Central memory CD8-positive, alpha-beta T cell (primary cell): Measurements from ENCODE around the gene CPNE9.

ENCODE experiments used
- ATAC-seq: fragments of 150-1000 bp; cut with Tn5 transposase; replicated peaks from 2 replicates; pipeline ENCODE4 v1.10.0; 2022; ENCODE audit warnings: mild to moderate bottlenecking, moderate FRiP score, moderate number of reproducible peaks; ENCODE audit not compliant: poor library complexity, severe bottlenecking; ENCODE audit errors: extremely low read depth
- DNase-seq, 2 donors: peaks; one replicate each; pipeline ENCODE4 v3.0.0; 2021; ENCODE audit warnings: low spot score in 2 of 2
- H3K27ac Mint-ChIP-seq: one replicate; pipeline ENCODE4 v1.8.0; 2022; ENCODE audit warnings: low read depth, mild to moderate bottlenecking, moderate library complexity, mixed read lengths
- H3K27me3 Mint-ChIP-seq: one replicate; pipeline ENCODE4 v1.8.0; 2022; ENCODE audit warnings: mixed read lengths
- H3K36me3 Mint-ChIP-seq: one replicate; pipeline ENCODE4 v1.8.0; 2022; ENCODE audit warnings: mild to moderate bottlenecking, moderate library complexity, mixed read lengths; ENCODE audit not compliant: insufficient read depth
- H3K4me1 Mint-ChIP-seq: one replicate; pipeline ENCODE4 v1.8.0; 2022; ENCODE audit warnings: mixed read lengths
- H3K4me3 Mint-ChIP-seq: one replicate; pipeline ENCODE4 v1.8.0; 2022; ENCODE audit warnings: mild to moderate bottlenecking, moderate library complexity, mixed read lengths
- H3K9me3 Mint-ChIP-seq: one replicate; pipeline ENCODE4 v1.8.0; 2022; ENCODE audit warnings: mixed read lengths

Gene CPNE9

DNA sequence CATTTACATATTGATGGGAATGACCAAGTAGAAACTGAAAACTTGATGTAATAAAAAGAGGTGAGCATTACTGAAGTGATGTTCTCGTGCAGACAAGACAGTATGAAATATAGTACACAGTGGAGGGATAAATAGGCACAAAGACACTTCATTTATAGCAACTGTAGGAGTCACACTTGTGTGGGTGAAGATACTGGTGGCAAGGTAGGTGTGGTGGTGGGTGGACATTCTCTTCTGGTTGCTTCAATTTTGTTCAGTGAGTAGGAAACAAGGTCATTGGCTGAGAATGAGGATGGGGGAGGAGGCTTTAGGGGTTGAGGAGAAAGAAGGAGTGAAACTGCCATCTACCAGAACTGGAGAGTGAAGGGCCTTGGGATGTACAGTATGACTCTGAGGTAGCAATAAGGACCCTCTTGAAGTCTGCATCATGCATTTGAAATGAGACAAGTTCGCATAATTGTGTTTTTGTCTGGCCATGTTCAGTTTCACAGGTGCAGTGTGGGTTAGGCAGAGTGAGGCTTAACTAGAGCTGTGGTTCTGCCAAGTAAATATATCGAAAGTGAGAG lies 6.6 kb downstream of the CPNE9 start:
- DNase-seq (no peak), ATAC-seq (no peak)
- Mint-ChIP-seq H3K4me3 (no peak overlapping the region), H3K9me3 (no peaks in the 10 kb centered on the region), H3K36me3 (no peaks in the 10 kb centered on the region), H3K27ac (no peak overlapping the region), H3K4me1 (no peaks in the 10 kb centered on the region), H3K27me3 (peaks cover 10% of the 10 kb centered on the region)

DNA sequence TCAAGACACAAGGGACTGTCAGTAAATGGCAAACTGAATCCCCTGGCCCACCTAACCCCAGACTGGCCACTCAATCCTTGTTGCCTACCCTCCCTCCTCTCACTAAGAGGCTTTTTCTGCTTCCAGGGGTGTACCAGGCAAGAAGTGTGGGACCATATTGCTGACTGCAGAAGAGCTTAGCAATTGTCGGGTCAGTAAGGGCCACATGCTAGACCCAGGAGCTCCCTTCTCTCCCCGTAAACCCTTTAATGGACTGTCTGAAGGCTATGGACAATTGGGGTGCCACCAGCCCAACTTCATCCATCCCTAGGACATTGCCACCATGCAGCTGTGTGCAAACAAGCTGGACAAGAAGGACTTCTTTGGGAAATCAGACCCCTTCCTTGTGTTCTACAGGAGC lies 8.8 kb downstream of the CPNE9 start:
- ATAC-seq (no peak), DNase-seq (no peak)
- Mint-ChIP-seq H3K27ac (no peak overlapping the region), H3K4me1 (no peaks in the 10 kb centered on the region), H3K27me3 (no peaks in the 10 kb centered on the region), H3K9me3 (no peaks in the 10 kb centered on the region), H3K4me3 (no peak overlapping the region), H3K36me3 (no peaks in the 10 kb centered on the region)

DNA sequence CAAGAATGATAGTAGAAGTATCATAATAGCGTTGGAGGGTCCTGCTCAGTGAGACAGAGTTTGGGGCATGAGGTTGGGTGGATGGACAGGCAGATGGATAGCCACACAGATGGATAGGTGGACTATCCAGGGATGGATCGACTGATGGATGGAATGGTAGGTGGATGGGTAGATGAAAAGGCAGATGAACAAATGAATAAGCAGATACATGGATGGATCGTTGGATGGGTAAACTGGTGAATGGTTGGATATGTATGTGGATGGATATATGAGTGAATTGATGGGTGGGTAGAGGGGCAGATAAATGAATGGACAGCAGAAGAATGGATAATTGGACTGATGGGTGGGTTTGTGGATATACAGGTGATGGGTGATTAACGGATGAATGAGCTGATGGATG lies 9.5 kb downstream of the CPNE9 start:
- H3K4me3 Mint-ChIP-seq = no peak overlapping the region
- no peak overlapping the region for H3K27ac Mint-ChIP-seq
- H3K4me1 Mint-ChIP-seq = no peaks in the 10 kb centered on the region
- H3K9me3 Mint-ChIP-seq = no peaks in the 10 kb centered on the region
- H3K36me3 Mint-ChIP-seq = no peaks in the 10 kb centered on the region
- ATAC-seq = no peak
- H3K27me3 Mint-ChIP-seq = no peaks in the 10 kb centered on the region
- DNase-seq = no peak

DNA sequence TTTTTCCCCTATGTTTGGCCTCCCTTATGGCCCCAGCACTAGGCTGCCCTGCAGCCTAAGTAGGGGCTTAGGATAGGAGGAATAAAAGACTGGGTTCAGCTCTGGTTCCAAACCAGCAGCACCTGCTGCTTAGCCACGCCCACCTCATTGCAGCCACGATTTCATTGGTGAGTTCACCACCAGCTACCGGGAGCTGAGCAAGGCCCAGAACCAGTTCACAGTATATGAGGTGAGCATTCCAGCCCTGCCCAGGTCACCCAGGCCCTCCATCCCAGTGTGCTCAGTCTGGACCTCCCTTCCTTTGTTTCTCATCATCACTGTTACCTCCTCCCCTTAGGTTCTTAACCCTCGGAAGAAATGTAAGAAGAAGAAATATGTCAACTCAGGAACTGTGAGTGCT lies 11.5 kb downstream of the CPNE9 start:
- Mint-ChIP-seq H3K36me3 (no peaks in the 10 kb centered on the region), H3K4me3 (no peak overlapping the region), H3K27me3 (no peaks in the 10 kb centered on the region), H3K4me1 (no peaks in the 10 kb centered on the region), H3K9me3 (no peaks in the 10 kb centered on the region), H3K27ac (no peak overlapping the region)
- no peak for DNase-seq
- ATAC-seq = no peak

DNA sequence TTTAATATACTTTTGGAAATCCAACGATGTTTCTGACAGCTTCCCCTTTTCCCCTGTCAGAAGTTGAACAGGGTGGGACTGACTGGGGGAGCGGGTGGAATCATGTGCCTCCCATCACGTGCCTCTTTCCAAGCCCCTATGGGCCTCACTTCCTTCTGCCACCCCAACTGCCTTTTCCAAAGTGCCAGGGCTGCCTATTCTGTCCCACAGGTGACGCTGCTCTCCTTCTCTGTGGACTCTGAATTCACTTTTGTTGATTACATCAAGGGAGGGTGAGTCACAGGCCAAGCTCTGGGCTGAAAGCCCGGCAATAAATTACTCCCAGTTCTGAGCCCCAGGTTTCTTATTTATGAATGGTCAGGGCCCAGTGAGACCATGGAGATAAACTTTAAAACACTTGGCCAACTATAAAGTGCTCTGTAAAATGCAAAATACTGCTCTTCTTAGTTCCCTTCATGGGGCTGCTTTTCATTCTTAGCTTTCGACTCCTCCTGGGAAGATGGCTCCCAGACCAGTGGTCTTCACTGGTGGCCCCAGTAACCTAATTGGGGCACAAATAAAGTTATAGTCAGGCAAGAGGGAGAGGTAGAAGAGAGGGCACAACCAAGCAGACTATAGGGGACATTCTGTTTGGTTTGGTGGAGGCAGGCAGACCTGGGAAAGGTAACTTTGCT lies 12.3 kb downstream of the CPNE9 start:
- peak; percentile 52 for ATAC-seq
- no peaks in the 10 kb centered on the region for H3K27me3 Mint-ChIP-seq
- no peak overlapping the region for H3K4me3 Mint-ChIP-seq
- no peaks in the 10 kb centered on the region for H3K4me1 Mint-ChIP-seq
- H3K36me3 Mint-ChIP-seq = no peaks in the 10 kb centered on the region
- H3K27ac Mint-ChIP-seq = no peak overlapping the region
- DNase-seq = no peak
- no peaks in the 10 kb centered on the region for H3K9me3 Mint-ChIP-seq

DNA sequence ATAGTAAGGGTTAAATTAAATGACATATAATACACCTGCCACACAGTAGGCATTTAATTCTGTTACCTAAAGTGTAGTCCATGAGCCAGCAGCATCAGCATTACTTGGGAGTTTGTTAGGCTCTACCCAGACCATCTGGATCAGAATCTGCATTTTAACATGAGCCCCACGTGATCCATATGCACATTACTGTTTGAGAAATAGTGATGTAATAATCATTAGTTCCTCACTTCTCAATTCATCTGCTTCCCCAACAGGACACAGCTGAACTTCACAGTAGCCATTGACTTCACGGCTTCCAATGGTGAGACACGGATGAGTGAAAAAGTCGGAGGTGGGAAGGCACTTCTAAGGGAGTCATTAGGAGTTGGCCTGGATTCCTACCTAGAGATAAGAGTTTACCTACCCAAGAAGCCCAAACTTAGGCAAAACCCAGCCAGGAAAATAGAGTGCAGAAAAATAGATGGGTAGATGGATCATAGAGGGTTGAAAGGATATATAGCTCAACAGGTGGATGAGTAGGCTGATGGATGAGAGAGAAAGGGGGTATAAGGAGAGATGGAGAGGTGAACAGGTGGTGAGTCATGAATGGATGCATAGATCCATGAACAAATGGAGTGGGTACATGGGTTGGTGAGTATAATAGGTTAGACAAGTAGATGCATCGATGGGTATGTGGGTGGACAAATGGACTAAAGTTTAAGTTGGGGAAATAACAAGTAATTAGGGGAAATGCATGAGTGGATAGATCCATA lies 13.3 kb downstream of the CPNE9 start:
- no peak for ATAC-seq
- H3K9me3 Mint-ChIP-seq = no peaks in the 10 kb centered on the region
- H3K36me3 Mint-ChIP-seq = no peaks in the 10 kb centered on the region
- H3K4me3 Mint-ChIP-seq = no peak overlapping the region
- no peaks in the 10 kb centered on the region for H3K4me1 Mint-ChIP-seq
- H3K27me3 Mint-ChIP-seq = no peaks in the 10 kb centered on the region
- DNase-seq = no peak
- H3K27ac Mint-ChIP-seq = no peak overlapping the region

DNA sequence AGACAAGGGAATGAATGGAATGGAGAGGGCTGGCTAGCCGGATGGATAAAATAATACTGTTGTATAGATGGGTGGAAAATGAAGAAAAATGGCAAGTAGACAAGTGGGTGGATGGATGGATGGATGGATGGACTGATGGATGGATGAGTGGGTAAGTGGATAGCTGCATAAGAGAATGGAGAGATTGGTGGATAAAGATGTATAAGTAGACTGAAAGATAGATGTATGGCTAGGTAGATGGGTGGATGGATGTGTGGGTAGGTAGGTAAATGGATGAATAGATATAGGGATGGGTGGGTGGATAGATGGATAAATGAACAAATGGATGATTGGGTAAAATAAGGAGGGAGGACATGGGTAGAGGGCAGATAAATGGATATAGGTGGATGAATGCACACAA lies 13.9 kb downstream of the CPNE9 start:
- DNase-seq = no peak
- Mint-ChIP-seq H3K9me3 (no peaks in the 10 kb centered on the region), H3K4me3 (no peak overlapping the region), H3K4me1 (no peaks in the 10 kb centered on the region), H3K27ac (no peak overlapping the region), H3K36me3 (no peaks in the 10 kb centered on the region), H3K27me3 (no peaks in the 10 kb centered on the region)
- ATAC-seq = no peak

DNA sequence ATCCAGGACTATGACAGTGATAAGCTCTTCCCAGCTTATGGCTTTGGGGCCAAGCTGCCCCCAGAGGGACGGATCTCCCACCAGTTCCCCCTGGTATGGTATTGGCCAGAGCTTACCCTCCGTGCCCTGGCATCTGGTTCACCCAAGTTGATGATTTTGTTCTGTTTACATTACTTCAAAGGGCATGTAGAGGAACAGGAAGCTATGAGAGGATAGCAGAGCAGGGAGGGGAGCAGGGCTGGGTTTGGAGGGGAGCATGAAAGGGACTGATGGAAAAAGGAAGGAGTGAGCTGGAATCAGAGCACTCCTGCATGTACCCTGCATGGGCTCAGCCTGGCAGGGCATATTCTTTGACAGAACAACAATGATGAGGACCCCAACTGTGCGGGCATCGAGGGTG lies 14.5 kb downstream of the CPNE9 start:
- Mint-ChIP-seq H3K27ac (no peak overlapping the region), H3K4me1 (no peaks in the 10 kb centered on the region), H3K9me3 (no peaks in the 10 kb centered on the region), H3K36me3 (no peaks in the 10 kb centered on the region), H3K4me3 (no peak overlapping the region), H3K27me3 (no peaks in the 10 kb centered on the region)
- no peak for DNase-seq
- no peak for ATAC-seq

DNA sequence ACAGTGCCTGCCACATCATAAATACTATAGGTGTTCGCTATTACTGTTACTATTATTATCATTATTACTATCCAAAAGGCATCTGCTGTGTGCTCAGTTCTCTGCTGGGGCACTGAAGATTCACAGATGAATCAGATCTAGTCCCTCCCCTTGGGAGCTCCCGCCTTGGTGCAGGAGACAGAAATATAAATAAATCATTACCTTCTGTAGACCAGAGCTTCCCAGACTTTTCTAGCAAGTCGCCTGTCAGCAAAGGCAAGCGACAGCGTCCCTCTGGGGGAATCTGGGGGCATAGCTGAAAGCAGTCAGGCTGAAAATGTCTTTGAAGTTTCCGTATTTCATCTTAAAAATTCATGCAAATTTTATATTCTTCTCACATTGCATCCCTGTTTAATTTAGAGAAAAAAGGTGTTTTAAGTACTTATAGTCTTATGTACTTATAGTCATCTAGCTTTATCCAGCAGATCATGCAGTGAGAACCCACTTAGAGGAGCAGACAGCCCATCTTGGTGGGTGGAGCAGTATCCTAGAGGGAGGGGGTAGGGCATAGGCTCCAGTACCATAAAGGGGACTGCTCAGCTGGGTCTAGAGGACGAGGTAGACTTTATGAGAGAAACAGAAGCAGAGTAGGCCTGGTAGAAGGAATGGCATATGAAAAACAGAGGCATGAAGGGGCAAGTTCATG lies 17.5 kb downstream of the CPNE9 start:
- Mint-ChIP-seq H3K9me3 (no peaks in the 10 kb centered on the region), H3K27me3 (no peaks in the 10 kb centered on the region), H3K36me3 (peaks cover 4% of the 10 kb centered on the region), H3K27ac (no peak overlapping the region), H3K4me1 (no peaks in the 10 kb centered on the region), H3K4me3 (no peak overlapping the region)
- no peak for DNase-seq
- ATAC-seq = no peak

DNA sequence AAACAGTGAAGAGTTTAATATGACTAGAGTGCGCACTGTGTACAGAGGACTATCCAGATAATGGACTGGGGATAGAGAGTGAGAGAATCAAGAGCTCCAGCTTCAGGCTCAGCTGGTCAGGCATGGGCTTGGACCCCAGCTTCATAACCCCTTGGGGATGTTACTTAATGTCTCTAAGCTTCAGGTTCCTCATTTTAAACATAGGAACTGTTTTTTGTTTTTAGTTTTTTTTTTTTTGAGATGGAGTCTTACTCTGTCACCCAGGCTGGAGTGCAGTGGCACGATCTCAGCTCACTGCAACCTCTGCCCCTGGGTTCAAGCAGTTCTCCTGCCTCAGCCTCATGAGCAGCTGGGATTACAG lies 18.0 kb downstream of the CPNE9 start:
- ATAC-seq (no peak), DNase-seq (no peak)
- peaks cover under 1% of the 10 kb centered on the region for H3K4me1 Mint-ChIP-seq
- H3K9me3 Mint-ChIP-seq = no peaks in the 10 kb centered on the region
- H3K36me3 Mint-ChIP-seq = peaks cover 4% of the 10 kb centered on the region
- no peak overlapping the region for H3K4me3 Mint-ChIP-seq
- no peak overlapping the region for H3K27ac Mint-ChIP-seq
- H3K27me3 Mint-ChIP-seq = no peaks in the 10 kb centered on the region

DNA sequence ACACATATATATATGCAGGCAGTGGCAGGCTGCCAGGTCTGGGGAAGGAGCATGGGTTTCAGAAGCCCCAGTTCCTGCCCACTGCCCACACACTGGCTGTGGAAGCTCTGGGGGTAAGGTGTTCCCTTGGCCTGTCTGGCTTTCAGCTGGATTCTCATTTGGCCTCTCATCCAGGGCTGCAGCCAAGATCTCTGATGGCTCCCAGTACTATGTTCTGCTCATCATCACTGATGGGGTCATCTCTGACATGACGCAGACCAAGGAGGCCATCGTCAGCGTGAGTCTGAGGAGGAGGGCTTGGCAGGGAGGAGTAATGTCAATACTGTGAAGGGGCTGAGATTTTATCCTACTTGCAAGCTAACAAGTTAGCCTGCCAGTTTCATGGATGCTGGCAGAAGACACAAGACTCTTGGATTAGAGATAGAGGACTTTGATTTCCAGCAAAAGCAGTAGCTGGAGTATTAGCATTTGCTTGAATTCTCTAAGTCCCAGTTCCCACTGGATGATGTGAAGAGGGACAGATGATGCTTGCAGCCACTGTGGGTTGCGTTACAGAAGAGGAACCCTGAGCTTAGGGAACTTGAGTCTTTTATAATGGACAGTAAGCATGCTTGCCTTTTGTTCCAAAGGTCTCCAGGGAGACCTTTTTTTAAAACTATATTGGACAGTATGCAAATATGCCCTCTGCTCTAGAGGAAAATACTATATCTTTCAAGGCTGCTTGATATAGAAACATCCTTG lies 22.3 kb downstream of the CPNE9 start:
- Mint-ChIP-seq H3K27ac (no peak overlapping the region), H3K4me1 (peaks cover 20% of the 10 kb centered on the region), H3K4me3 (no peak overlapping the region)

DNA sequence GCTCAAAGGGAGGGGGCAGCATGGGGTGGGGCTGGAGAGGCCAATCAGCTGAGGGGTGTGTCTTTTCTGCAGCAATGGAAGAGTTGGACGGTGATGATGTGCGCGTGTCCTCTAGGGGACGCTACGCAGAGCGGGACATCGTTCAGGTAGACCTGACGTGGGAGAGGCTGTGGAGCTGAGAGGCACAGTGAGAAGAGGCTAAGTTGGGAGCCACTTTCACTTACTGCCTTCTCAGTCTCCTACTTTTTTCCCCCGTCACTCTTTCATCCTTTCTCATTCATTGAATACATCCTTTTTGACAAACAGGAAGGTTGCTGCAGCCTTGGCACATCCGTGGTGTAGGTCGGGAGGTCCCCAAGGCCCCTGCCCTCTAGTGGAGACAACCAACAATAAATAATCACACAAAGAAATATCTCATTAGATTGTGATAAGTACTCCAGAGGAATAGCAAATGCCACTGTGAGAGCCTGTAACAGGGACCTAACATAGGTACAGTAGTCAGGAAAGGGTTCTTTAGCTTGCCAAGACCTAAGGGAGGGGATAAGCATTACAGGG lies 23.5 kb downstream of the CPNE9 start:
- Mint-ChIP-seq H3K27ac (peak overlapping the region; percentile 20), H3K27me3 (no peaks in the 10 kb centered on the region), H3K4me3 (peak overlapping the region; percentile 58), H3K4me1 (peaks cover 23% of the 10 kb centered on the region), H3K36me3 (peaks cover 17% of the 10 kb centered on the region), H3K9me3 (no peaks in the 10 kb centered on the region)
- ATAC-seq = peak; percentile 30
- peak; percentile 28 to 44 for DNase-seq

More for the DNA sequence above, 22.3 kb downstream of the CPNE9 start:
- no peaks in the 10 kb centered on the region for H3K27me3 Mint-ChIP-seq
- peaks cover 9% of the 10 kb centered on the region for H3K36me3 Mint-ChIP-seq
- DNase-seq = no peak
- no peaks in the 10 kb centered on the region for H3K9me3 Mint-ChIP-seq
- ATAC-seq = no peak
